Esophagus muscularis mucosa (tissue), 4 donors: Measurements from ENCODE around the gene NCR1.

Experiments
- EP300 ChIP-seq: sonication (generic); formaldehyde crosslinking; IDR thresholded peaks from one replicate; pipeline ENCODE4 v1.6.1; 2017; ENCODE audit warnings: antibody characterized with exemption
- POLR2A ChIP-seq: fragments of 450-650 bp; IDR thresholded peaks from one replicate; pipeline ENCODE4 v1.6.1; 2017; ENCODE audit warnings: antibody characterized with exemption, moderate library complexity, mild to moderate bottlenecking, low read depth
- TF ChIP-seq, protein P1 (sequence below), 3 experiments: fragments of 200-600 bp in 2 of 3; fragments of 450-650 bp in 1 of 3; sonication (generic) in 2 of 3; IDR thresholded peaks; one replicate each; pipeline ENCODE4 v1.5.1; 2017 to 2019; ENCODE audit warnings: antibody characterized with exemption in 3 of 3, mild to moderate bottlenecking in 2 of 3, moderate library complexity in 1 of 3

GRCh38 chr19:54905803-54906511, at the start of gene NCR1:
- TF ChIP-seq, protein P1, sequence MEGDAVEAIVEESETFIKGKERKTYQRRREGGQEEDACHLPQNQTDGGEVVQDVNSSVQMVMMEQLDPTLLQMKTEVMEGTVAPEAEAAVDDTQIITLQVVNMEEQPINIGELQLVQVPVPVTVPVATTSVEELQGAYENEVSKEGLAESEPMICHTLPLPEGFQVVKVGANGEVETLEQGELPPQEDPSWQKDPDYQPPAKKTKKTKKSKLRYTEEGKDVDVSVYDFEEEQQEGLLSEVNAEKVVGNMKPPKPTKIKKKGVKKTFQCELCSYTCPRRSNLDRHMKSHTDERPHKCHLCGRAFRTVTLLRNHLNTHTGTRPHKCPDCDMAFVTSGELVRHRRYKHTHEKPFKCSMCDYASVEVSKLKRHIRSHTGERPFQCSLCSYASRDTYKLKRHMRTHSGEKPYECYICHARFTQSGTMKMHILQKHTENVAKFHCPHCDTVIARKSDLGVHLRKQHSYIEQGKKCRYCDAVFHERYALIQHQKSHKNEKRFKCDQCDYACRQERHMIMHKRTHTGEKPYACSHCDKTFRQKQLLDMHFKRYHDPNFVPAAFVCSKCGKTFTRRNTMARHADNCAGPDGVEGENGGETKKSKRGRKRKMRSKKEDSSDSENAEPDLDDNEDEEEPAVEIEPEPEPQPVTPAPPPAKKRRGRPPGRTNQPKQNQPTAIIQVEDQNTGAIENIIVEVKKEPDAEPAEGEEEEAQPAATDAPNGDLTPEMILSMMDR (IDR thresholded peaks at IDR 0.05) = no peak
- no peak for TF ChIP-seq POLR2A
- no peak for TF ChIP-seq EP300
